AG09319 (cell line): Measurements from ENCODE around the gene DSP.

Experiments used
- DNase-seq: peaks from one replicate; pipeline ENCODE4 v3.0.0-alpha.2; 2010; ENCODE audit warnings: low read depth; ENCODE audit errors: extremely low read depth
- CTCF ChIP-seq: IDR thresholded peaks from 2 replicates; pipeline ENCODE4 v1.5.1; 2011; ENCODE audit warnings: low read depth, mild to moderate bottlenecking, inconsistent platforms, low read length, moderate library complexity

DSP gene

DNA sequence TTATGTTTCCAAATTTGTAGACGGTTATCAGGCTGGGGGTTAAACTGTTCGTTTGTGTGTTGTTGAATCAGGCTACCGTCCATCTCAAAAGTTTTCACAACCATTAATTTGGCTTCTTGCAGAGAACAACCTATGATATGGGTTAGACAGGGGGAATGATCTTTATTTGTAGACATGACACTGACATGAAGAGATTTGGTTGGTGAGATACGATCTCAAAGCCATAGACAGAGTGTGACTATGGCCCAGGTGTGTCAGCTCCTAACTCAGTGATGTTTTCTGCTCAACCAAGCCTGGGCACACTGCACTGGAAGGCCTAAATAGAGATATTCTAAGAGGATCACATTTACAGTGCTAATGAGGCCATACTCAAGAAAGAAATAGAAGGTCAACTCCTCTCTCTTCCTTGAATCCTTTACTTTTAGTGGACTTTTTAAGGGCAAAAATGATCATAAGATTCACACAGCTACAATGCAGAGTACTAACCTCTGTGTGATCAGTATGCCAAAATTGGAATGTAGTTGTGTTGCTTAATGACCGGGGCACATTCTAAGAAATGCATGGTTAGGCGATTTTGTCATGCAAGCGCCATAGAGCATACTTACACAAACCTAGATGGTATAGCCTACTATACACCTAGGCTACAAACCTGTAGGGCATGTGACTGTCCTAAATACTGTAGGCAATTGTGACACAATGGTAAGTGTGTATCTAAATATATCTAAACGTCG lies 30.9 kb downstream of the DSP start:
- DNase-seq = no peak
- TF ChIP-seq CTCF = no peak

DNA sequence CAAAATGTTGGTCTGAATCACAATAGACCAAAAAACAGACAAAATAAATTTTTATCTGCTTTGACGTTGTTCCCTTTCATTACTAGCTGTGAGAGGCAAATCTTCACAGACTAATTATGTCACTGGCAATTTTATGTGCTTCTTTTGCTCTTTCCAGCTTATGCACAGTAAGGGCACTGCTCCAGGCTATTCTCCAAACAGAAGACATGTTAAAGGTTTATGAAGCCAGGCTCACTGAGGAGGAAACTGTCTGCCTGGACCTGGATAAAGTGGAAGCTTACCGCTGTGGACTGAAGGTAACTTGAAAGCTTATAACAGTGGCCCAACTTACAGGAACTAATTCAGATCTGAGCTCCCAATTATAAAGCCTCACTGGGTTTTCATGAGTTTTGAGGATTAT lies 33.0 kb downstream of the DSP start:
- no peak for DNase-seq
- no peak for TF ChIP-seq CTCF

GRCh38 chr6:7578516-7578915 lies 37.0 kb downstream of the DSP start:
- no peak for TF ChIP-seq CTCF

DNA sequence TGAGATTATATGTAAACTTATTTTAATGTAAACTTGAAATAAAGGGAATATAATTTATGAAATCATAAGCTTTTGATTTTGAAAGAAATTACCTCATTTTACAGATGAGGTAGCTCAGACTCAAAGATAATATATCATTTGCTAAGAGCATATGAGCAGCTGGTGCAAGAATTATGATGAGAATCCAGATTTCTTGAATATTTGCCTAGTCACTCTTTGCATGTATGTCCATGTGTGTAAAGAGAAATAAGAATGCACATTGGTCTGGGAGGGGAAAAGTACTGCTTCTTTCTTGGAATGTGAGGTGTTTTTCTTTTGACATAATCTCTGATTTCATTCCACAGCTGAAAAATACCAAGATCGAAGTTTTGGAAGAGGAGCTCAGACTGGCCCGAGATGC lies 37.5 kb downstream of the DSP start:
- DNase-seq = no peak
- TF ChIP-seq CTCF = no peak

More at GRCh38 chr6:7578516-7578915, 37.0 kb downstream of the DSP start:
- DNase-seq = no peak

GRCh38 chr6:7579851-7580250 lies 38.4 kb downstream of the DSP start:
- TF ChIP-seq CTCF = no peak
- DNase-seq = no peak

GRCh38 chr6:7580537-7580926 lies 39.1 kb downstream of the DSP start:
- TF ChIP-seq CTCF = no peak
- no peak for DNase-seq

DNA sequence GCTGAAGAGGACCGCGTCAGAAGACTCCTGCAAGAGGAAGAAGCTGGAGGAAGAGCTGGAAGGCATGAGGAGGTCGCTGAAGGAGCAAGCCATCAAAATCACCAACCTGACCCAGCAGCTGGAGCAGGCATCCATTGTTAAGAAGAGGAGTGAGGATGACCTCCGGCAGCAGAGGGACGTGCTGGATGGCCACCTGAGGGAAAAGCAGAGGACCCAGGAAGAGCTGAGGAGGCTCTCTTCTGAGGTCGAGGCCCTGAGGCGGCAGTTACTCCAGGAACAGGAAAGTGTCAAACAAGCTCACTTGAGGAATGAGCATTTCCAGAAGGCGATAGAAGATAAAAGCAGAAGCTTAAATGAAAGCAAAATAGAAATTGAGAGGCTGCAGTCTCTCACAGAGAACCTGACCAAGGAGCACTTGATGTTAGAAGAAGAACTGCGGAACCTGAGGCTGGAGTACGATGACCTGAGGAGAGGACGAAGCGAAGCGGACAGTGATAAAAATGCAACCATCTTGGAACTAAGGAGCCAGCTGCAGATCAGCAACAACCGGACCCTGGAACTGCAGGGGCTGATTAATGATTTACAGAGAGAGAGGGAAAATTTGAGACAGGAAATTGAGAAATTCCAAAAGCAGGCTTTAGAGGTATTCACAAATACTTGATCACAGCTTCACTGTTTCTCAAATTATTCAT lies 39.6 kb downstream of the DSP start:
- no peak for TF ChIP-seq CTCF
- DNase-seq = no peak
